ENCODE data around the gene RET. TPM values are rescaled to one million over a fixed set of nuclear protein-coding genes. Genes with fewer than 3 reads are reported as not detected.
A peak's percentile ranks its signal among the peaks of the same experiment; 100 is the strongest.

Gene RET
- total and polyA plus RNA-seq, 2 of the 8 experiments (the other 6 are each of a cell fraction or from before 2014, with no cell fraction given) = 6.7 to 8.4 TPM

DNA sequence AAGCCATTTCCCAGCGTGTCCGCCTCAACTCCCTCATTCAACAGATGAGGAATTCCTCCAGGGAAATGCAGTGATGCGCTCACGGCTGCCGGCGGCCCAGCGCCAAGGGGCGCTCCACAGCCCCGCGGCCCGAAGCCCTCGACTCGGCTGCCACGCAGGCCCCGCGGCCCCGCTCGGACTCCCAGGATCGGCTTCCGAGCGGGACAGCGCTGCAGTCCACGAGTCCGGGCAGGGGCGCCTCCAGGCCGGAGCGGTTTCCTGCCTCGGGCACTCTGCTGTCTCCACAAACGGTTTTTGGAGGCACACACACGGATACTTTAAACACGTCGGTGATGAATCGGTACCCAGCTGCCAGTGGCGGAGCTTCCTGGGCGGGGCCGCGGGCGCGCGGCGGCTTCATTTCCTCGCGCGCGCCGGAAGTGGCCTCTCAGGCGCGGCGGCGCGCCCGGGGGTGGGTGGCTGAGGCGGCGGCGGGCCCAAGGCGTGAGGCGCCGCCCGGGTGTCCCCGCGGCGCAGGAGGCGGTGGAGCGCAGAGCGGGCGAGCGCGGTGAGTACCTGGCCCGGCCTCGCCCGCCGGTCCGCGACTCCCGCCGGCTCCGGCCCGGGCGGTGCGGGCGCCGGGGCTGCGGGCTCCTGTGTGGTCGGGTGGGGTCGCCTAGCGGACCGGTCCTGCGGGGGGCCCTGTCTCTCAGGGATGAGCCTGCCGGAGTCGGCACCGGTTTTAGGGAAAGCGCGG is 61.3 kb downstream of the RET start, which contains the start of gene CSGALNACT2 (continued):
- TF ChIP-seq, protein P1, sequence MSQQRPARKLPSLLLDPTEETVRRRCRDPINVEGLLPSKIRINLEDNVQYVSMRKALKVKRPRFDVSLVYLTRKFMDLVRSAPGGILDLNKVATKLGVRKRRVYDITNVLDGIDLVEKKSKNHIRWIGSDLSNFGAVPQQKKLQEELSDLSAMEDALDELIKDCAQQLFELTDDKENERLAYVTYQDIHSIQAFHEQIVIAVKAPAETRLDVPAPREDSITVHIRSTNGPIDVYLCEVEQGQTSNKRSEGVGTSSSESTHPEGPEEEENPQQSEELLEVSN (IDR thresholded peaks at IDR 0.05) = no peak
- TF ChIP-seq HDAC2 (IDR thresholded peaks at IDR 0.05; ENCODE audit: borderline replicate concordance in 1 of 2, low read depth in 2 of 2, low read length in 2 of 2) = peak; percentile 22 to 78; a peak in 3 of 4 replicates
- TF ChIP-seq SIX5 (IDR thresholded peaks at IDR 0.05; ENCODE audit: low read depth, low read length) = no peak
- no peak for TF ChIP-seq RXRA (IDR thresholded peaks at IDR 0.05; ENCODE audit: insufficient read depth, low read depth, low read length)
- TF ChIP-seq PHF8 (conservative IDR thresholded peaks at IDR 0.05; ENCODE audit: low read depth, low read length) = peak; percentile 59
- TF ChIP-seq KDM4A (IDR thresholded peaks at IDR 0.05; ENCODE audit: low read depth, low read length, severe bottlenecking) = peak; percentile 97
- no peak for TF ChIP-seq SP1 (IDR thresholded peaks at IDR 0.05; ENCODE audit: low read depth, low read length)
- TF ChIP-seq RNF2 (IDR thresholded peaks at IDR 0.05; ENCODE audit: borderline replicate concordance, low read depth, low read length, missing control alignments, poor library complexity, severe bottlenecking) = peak; percentile 26

Data from H1 (cell line).